BLaER1 (cell line): Measurements from ENCODE around the gene PAM.

ENCODE experiments used
- H3K27ac ChIP-seq: shearing (Covaris generic); formaldehyde crosslinking; 2 replicates; pipeline ENCODE4 v1.8.1; 2022
- H3K27me3 ChIP-seq: shearing (Covaris generic); formaldehyde crosslinking; 2 replicates; pipeline ENCODE4 v1.8.1; 2022
- H3K36me3 ChIP-seq: shearing (Covaris generic); formaldehyde crosslinking; 2 replicates; pipeline ENCODE4 v1.8.1; 2022
- H3K4me1 ChIP-seq: shearing (Covaris generic); formaldehyde crosslinking; 2 replicates; pipeline ENCODE4 v1.8.1; 2022
- H3K4me2 ChIP-seq: shearing (Covaris generic); formaldehyde crosslinking; 2 replicates; pipeline ENCODE4 v1.8.1; 2022
- H3K4me3 ChIP-seq: shearing (Covaris generic); formaldehyde crosslinking; 2 replicates; pipeline ENCODE4 v1.8.1; 2022
- H3K9ac ChIP-seq: shearing (Covaris generic); formaldehyde crosslinking; 2 replicates; pipeline ENCODE4 v1.8.1; 2022
- H3K9me3 ChIP-seq: shearing (Covaris generic); formaldehyde crosslinking; 2 replicates; pipeline ENCODE4 v1.8.1; 2022
- H4K20me1 ChIP-seq: shearing (Covaris generic); formaldehyde crosslinking; 2 replicates; pipeline ENCODE4 v1.8.1; 2022
- Cebpa-rat ChIP-seq: shearing (Covaris generic); IDR thresholded peaks from 2 replicates; pipeline ENCODE4 v1.8.1; 2022

The PAM gene

DNA sequence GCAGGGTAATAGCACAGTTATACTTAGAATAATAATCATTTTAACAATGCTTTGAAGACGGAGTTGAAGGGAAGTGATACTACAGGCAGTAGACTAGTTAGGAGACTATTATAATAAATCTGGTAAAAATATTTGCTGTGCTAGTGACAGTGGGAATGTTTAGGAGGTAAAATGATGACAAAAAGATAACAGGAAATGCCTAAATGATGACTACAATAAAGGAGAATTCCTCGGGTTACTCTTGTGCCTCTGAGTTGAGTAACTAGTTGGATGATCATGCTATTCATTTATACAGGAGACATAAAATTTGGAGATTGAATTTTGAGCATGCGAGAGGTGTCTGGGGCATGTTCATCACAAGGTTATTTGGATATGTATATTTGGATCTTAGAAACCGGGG, 32.2 kb upstream of the PAM start:
- H3K27me3 ChIP-seq, result no peaks in the 10 kb centered on the region
- no peak overlapping the region for H3K4me2 ChIP-seq
- no peaks in the 10 kb centered on the region for H4K20me1 ChIP-seq
- H3K4me3 ChIP-seq, result no peak overlapping the region
- no peaks in the 10 kb centered on the region for H3K4me1 ChIP-seq
- no peaks in the 10 kb centered on the region for H3K36me3 ChIP-seq
- H3K27ac ChIP-seq, result no peak overlapping the region
- TF ChIP-seq Cebpa-rat, result no peak
- no peak overlapping the region for H3K9ac ChIP-seq
- H3K9me3 ChIP-seq, result no peaks in the 10 kb centered on the region

DNA sequence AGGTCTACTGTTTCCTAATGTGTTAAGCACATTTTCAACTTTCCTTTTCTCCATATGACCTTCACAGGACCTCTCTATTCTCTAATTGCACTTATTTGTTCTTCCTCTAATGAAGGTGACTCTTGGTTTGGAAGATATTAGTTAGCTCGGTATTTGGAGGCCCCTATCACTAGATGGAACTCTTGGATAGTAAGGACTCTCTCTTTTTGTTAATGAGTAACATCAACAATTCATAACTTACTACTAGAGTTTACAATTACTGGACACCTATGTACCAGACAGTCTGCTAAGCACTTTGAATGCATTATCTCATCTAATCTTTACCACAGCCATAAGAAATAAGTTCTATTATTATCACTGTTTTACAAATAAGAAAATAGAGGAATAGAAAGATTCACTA, 23.4 kb upstream of the PAM start:
- TF ChIP-seq Cebpa-rat, result no peak
- H3K36me3 ChIP-seq, result no peaks in the 10 kb centered on the region
- H3K4me1 ChIP-seq, result no peaks in the 10 kb centered on the region
- H3K9ac ChIP-seq, result no peak overlapping the region
- H3K27ac ChIP-seq, result no peak overlapping the region
- H3K27me3 ChIP-seq, result no peaks in the 10 kb centered on the region
- H4K20me1 ChIP-seq, result no peaks in the 10 kb centered on the region
- H3K9me3 ChIP-seq, result no peaks in the 10 kb centered on the region
- H3K4me2 ChIP-seq, result no peak overlapping the region
- H3K4me3 ChIP-seq, result no peak overlapping the region

DNA sequence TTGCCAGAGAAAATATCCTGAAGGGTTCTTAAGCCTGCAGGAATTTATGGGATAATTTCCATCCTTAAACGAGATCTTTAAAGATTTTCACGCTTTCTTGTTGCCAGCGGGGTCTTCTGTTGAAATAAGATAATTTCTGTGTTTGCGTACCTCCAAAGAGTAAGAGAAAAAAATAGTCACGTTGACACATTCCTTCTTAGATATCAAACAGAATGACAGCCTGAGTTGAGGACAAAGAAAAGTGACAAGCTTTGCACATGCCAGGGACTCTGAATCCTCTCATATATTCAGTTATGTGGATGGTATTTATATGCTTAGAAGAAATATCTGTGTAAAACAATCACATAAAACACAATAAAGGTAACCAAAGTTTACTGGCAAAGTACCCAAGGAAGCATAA, 21.6 kb upstream of the PAM start:
- no peaks in the 10 kb centered on the region for H3K36me3 ChIP-seq
- H3K4me1 ChIP-seq, result peaks cover 4% of the 10 kb centered on the region; the same call in 1 of the 2 replicates
- no peaks in the 10 kb centered on the region for H4K20me1 ChIP-seq
- no peak overlapping the region for H3K4me2 ChIP-seq
- no peak overlapping the region for H3K4me3 ChIP-seq
- no peak overlapping the region for H3K9ac ChIP-seq
- no peak overlapping the region for H3K27ac ChIP-seq
- H3K27me3 ChIP-seq, result no peaks in the 10 kb centered on the region
- no peak for TF ChIP-seq Cebpa-rat
- no peaks in the 10 kb centered on the region for H3K9me3 ChIP-seq

DNA sequence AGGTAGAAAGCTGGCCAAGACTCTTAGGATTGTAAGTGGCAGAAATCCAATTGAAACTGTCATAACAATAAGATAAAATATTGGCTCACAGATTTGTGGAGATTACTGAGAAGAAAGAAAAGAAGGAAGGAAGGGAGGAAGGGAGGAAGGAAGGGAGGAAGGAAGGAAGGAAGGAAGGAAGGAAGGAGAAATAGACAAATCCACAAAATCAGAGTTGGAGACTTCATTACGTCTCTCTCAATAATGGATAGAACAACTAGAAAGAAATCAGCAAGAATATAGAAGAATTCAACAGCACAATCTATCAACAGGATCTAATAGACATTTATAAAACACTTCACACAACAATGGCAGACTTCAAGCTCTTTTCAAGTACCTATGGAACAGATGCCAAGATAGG, 17.9 kb upstream of the PAM start:
- no peaks in the 10 kb centered on the region for H3K9me3 ChIP-seq
- TF ChIP-seq Cebpa-rat, result no peak
- H3K27ac ChIP-seq, result no peak overlapping the region
- H3K27me3 ChIP-seq, result no peaks in the 10 kb centered on the region
- H3K36me3 ChIP-seq, result no peaks in the 10 kb centered on the region
- H3K4me2 ChIP-seq, result no peak overlapping the region
- H3K9ac ChIP-seq, result no peak overlapping the region
- H3K4me1 ChIP-seq, result peaks cover 4% of the 10 kb centered on the region; the same call in 1 of the 2 replicates
- H4K20me1 ChIP-seq, result no peaks in the 10 kb centered on the region
- no peak overlapping the region for H3K4me3 ChIP-seq

DNA sequence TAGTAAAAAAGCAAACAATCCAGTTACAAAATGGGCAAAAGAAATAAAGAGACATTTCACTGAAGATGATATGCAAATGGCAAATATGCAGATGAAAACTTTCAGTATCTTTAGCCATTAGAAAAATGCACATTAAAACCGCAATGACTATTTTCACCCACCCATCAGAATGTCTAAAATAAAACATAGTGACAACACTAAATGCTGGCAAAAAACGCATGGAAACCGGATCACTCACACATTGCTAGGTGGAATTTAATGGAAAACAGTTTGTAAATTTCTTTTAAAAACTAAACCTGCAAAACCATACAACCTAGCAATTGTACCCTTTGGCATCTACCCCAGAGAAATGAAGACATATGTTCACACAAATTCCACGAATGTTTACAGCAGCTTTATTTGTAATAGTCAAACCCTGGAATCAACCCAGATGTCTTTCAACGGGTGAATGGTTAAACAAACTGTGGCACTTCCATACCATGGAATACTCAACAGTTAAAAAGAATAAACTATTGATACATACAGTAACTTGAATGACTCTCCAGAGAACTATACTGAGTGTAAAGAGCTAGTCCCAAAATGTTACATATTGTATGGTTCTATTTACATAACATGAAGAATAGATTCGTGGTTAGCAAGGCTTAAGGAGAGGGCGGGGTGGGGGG, 17.2 kb upstream of the PAM start:
- no peak overlapping the region for H3K4me2 ChIP-seq
- TF ChIP-seq Cebpa-rat, result no peak
- peaks cover 4% of the 10 kb centered on the region; the same call in 1 of the 2 replicates for H3K4me1 ChIP-seq
- H4K20me1 ChIP-seq, result no peaks in the 10 kb centered on the region
- H3K27me3 ChIP-seq, result no peaks in the 10 kb centered on the region
- H3K9ac ChIP-seq, result no peak overlapping the region
- no peaks in the 10 kb centered on the region for H3K36me3 ChIP-seq
- H3K27ac ChIP-seq, result no peak overlapping the region
- H3K4me3 ChIP-seq, result no peak overlapping the region
- no peaks in the 10 kb centered on the region for H3K9me3 ChIP-seq

DNA sequence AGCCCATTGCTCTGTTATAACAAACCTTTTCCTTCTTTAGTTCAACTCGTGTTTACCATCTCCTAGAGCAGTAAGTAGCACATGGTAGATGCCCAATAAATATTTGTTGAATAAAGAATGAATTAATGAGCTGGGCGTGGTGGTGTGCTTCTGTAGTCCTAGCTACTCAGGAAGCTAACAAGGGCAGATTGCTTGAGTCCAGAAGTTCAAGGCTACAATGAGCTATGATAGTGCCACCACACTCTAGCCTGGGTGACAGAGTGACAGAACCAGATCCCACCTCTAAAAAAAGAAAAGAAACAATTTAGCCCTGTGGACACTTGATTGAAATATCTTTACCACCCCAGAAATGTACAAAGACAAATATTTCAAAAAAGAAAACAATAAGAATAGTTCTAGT, 14.6 kb upstream of the PAM start:
- no peaks in the 10 kb centered on the region for H3K27me3 ChIP-seq
- TF ChIP-seq Cebpa-rat, result no peak

DNA sequence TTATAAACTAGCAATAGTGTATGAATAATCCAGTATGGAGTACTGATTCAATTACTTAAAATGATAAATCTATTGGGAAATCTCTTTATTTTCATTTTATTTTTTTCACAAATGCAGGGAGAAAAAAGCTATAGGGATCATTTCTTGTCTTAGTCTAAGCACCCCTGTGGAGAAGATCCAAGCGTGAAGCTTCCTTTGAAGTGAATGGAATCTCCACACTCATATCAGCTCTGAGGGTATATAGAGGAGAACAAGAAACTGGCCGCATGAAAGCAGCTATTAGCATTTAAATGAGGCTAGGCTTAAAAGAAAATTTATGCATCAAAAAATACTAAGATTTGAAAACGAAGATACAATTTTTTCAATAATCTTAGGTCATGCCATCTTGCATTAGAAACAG, 12.9 kb upstream of the PAM start:
- Histone ChIP-seq H3K9me3 (no peaks in the 10 kb centered on the region), H3K4me1 (peaks cover 3% of the 10 kb centered on the region; the same call in 1 of the 2 replicates), H3K4me2 (no peak overlapping the region), H3K4me3 (no peak overlapping the region), H3K9ac (no peak overlapping the region), H3K27ac (no peak overlapping the region), H4K20me1 (no peaks in the 10 kb centered on the region), H3K36me3 (no peaks in the 10 kb centered on the region), H3K27me3 (no peaks in the 10 kb centered on the region)
- no peak for TF ChIP-seq Cebpa-rat

More for the DNA sequence above, 14.6 kb upstream of the PAM start:
- Histone ChIP-seq H3K9me3 (no peaks in the 10 kb centered on the region), H3K36me3 (no peaks in the 10 kb centered on the region), H3K4me1 (peaks cover 4% of the 10 kb centered on the region; the same call in 1 of the 2 replicates), H3K4me3 (no peak overlapping the region), H3K27ac (no peak overlapping the region), H4K20me1 (no peaks in the 10 kb centered on the region), H3K4me2 (no peak overlapping the region), H3K9ac (no peak overlapping the region)

DNA sequence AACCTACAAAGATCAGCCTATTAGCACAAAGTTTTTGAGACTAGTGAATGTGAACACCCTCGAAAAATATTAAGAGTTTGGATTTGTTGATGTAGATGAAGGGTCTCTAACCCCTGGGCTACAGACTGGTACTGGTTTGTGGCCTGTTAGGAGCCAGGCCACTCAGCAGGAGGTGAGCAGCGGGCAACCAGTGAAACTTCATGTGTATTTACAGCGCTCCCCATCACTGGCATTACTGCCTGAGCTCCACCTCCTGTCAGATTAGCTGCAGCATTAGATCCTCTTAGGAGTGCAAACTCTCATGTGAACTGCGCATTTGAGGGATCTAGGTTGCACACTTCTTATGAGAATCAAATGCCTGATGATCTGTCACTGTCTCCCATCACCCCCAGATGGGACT, 11.2 kb upstream of the PAM start:
- Histone ChIP-seq H3K9ac (no peak overlapping the region), H3K4me3 (no peak overlapping the region), H3K9me3 (no peaks in the 10 kb centered on the region), H3K27me3 (no peaks in the 10 kb centered on the region), H3K27ac (no peak overlapping the region), H3K4me2 (no peak overlapping the region), H4K20me1 (no peaks in the 10 kb centered on the region), H3K4me1 (peaks cover 7% of the 10 kb centered on the region; the same call in 1 of the 2 replicates), H3K36me3 (no peaks in the 10 kb centered on the region)
- no peak for TF ChIP-seq Cebpa-rat

DNA sequence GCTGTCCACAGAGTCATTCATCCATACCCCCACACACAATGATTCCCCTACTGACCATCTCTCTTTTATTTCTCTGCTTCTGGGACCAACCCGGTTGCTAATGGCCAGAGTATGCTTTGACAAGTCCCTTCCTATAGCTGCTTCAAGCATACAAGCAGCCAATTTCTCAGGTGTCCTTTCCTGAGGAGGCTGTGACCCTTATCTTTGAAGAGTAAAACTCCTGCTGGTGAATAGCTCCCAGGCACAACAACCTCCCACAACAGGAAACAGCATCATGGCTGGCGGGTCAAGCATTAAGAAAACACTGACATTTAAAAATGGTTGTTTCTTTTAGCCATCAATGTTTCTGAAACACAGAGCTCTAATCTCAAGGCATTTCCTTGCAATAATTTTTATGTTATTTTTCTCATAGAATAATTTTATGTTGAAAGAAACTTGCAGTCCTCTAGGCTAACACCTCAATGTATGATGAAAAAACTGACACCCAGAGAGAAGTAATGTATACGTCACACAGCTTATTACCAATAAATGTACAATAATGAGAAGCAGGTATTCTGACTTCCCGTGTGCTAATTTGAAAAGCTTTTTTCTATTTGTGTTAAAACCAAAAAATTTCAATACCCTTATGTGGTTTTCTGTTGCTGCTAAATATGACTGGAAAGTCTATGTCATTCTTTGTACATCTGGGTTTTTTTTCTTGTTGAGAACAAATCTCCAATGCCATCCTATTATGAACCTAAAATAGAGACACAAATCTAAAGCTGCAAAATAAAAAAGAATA, 7.5 kb upstream of the PAM start:
- Histone ChIP-seq H3K9ac (no peak overlapping the region), H4K20me1 (no peaks in the 10 kb centered on the region), H3K4me2 (no peak overlapping the region; the same call in 1 of the 2 replicates), H3K27me3 (no peaks in the 10 kb centered on the region), H3K9me3 (no peaks in the 10 kb centered on the region; the same call in 1 of the 2 replicates), H3K27ac (no peak overlapping the region), H3K36me3 (no peaks in the 10 kb centered on the region), H3K4me1 (peaks cover 7% of the 10 kb centered on the region; the same call in 1 of the 2 replicates), H3K4me3 (no peak overlapping the region)
- no peak for TF ChIP-seq Cebpa-rat

DNA sequence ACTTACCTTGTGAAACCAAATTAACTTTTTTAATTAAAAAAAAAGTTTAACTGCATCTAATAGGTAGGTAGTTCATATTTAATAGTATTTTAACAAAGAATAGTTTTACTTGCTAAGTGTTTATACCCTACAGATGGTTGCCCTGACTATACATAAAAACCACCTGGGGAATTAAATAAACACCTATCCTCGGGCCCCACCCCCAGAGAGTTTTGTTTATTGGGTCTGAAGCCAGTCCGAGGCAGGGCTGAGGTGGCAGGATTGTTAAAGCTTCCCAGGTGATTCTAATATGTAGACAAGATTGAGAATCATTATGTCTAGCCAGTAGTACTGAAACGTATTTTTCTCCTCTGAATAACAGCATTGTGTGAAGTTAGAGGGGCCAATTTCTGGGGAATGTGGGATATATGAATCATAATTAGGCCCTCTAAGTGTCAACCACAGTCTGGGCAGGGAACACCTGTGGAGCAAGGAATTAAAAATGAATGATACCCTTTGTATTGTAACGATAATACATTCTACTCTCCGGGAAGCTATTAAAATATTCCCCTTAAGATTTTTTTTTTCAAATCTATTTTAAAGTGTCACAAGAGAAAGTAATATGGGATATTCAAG, 5.6 kb upstream of the PAM start:
- Histone ChIP-seq H3K9me3 (no peaks in the 10 kb centered on the region; the same call in 1 of the 2 replicates), H3K4me3 (no peak overlapping the region), H3K4me2 (no peak overlapping the region), H3K9ac (no peak overlapping the region), H3K4me1 (peaks cover 18% of the 10 kb centered on the region), H3K27ac (no peak overlapping the region), H3K36me3 (no peaks in the 10 kb centered on the region), H3K27me3 (no peaks in the 10 kb centered on the region), H4K20me1 (no peaks in the 10 kb centered on the region)
- TF ChIP-seq Cebpa-rat, result no peak
